Skeletal muscle tissue (tissue), 4 donors: ENCODE data around the gene DCP2. TPM values are rescaled to one million over a fixed set of nuclear protein-coding genes. Genes with fewer than 3 reads are reported as not detected.

ENCODE experiments used
- H3K27ac ChIP-seq: one replicate; pipeline ENCODE4 v1.7.0; 2013; ENCODE audit warnings: mild to moderate bottlenecking, low read depth, low read length, inconsistent platforms
- H3K27me3 ChIP-seq, 3 donors: one replicate each; pipeline ENCODE4 v1.7.0; 2013; ENCODE audit warnings: low read length in 3 of 3; ENCODE audit not compliant: control insufficient read depth in 3 of 3, insufficient read depth in 3 of 3
- H3K36me3 ChIP-seq, 3 donors: one replicate each; pipeline ENCODE4 v1.7.0; 2013; ENCODE audit warnings: low read length in 3 of 3; ENCODE audit not compliant: control insufficient read depth in 3 of 3, insufficient read depth in 3 of 3
- H3K4me1 ChIP-seq, 3 donors: one replicate each; pipeline ENCODE4 v1.7.0; 2013; ENCODE audit warnings: low read length in 3 of 3, mild to moderate bottlenecking in 3 of 3; ENCODE audit not compliant: control insufficient read depth in 3 of 3, insufficient read depth in 3 of 3
- H3K4me3 ChIP-seq, 3 donors: one replicate each; pipeline ENCODE4 v1.7.0; 2013; ENCODE audit warnings: low read length in 3 of 3
- H3K9ac ChIP-seq, 3 donors: one replicate each; pipeline ENCODE4 v1.7.0; 2013; ENCODE audit warnings: low read length in 3 of 3, mild to moderate bottlenecking in 3 of 3, moderate library complexity in 2 of 3, low read depth in 1 of 3
- H3K9me3 ChIP-seq, 3 donors: one replicate each; pipeline ENCODE4 v1.7.0; 2013; ENCODE audit warnings: low read length in 3 of 3; ENCODE audit not compliant: control insufficient read depth in 3 of 3
- total RNA-seq: library from RNA; depleted of rRNA; stranded (reverse); fragments of >200 nt; gene quantifications from one replicate; pipeline ENCODE4 v1.2.3, GENCODE V29; 2014
- donor health status: Osteomylitis.

Gene DCP2
- total RNA-seq, 1 donor from 2014 or later = 48.5 TPM

GRCh38 chr5:113005454-113005853 lies 28.9 kb downstream of the DCP2 start:
- Histone ChIP-seq H3K9ac (no peak overlapping the region), H3K4me1 (no peaks in the 10 kb centered on the region), H3K4me3 (no peak overlapping the region), H3K36me3 (peaks cover 10 to 37% (median 26%) of the 10 kb centered on the region in 3 donors), H3K9me3 (no peaks in the 10 kb centered on the region), H3K27ac (no peak overlapping the region), H3K27me3 (no peaks in the 10 kb centered on the region)

GRCh38 chr5:113017881-113018635 lies 41.5 kb downstream of the DCP2 start:
- H3K4me3 ChIP-seq = no peak overlapping the region
- no peaks in the 10 kb centered on the region for H3K9me3 ChIP-seq
- no peaks in the 10 kb centered on the region for H3K27me3 ChIP-seq
- H3K4me1 ChIP-seq = no peaks in the 10 kb centered on the region
- no peak overlapping the region for H3K27ac ChIP-seq
- no peak overlapping the region for H3K9ac ChIP-seq
- H3K36me3 ChIP-seq = peaks cover 0 to 16% (median 13%) of the 10 kb centered on the region in 3 donors

GRCh38 chr5:113020461-113021273 lies 44.1 kb downstream of the DCP2 start:
- Histone ChIP-seq H3K4me1 (no peaks in the 10 kb centered on the region), H3K9ac (no peak overlapping the region), H3K27me3 (no peaks in the 10 kb centered on the region), H3K27ac (no peak overlapping the region), H3K4me3 (no peak overlapping the region), H3K9me3 (no peaks in the 10 kb centered on the region), H3K36me3 (peaks cover 0 to 11% (median 0%) of the 10 kb centered on the region in 3 donors)

- Histone ChIP-seq H3K27ac (no peak overlapping the region), H3K4me3 (no peak overlapping the region), H3K27me3 (no peaks in the 10 kb centered on the region), H3K9me3 (no peaks in the 10 kb centered on the region), H3K4me1 (no peaks in the 10 kb centered on the region), H3K36me3 (peaks cover 11 to 29% (median 13%) of the 10 kb centered on the region in 3 donors), H3K9ac (no peak overlapping the region)
Observed at GRCh38 chr5:113022661-113023060, 46.1 kb downstream of the DCP2 start.

- Histone ChIP-seq H3K4me3 (no peak overlapping the region), H3K27ac (no peak overlapping the region), H3K4me1 (no peaks in the 10 kb centered on the region), H3K9ac (no peak overlapping the region), H3K36me3 (peaks cover 13 to 34% (median 20%) of the 10 kb centered on the region in 3 donors), H3K9me3 (no peaks in the 10 kb centered on the region), H3K27me3 (no peaks in the 10 kb centered on the region)
Observed at GRCh38 chr5:113024076-113024697, 47.6 kb downstream of the DCP2 start.

GRCh38 chr5:113025596-113025995 lies 49.0 kb downstream of the DCP2 start:
- peaks cover 13 to 38% (median 20%) of the 10 kb centered on the region in 3 donors for H3K36me3 ChIP-seq

GRCh38 chr5:113026211-113026610 lies 49.6 kb downstream of the DCP2 start:
- Histone ChIP-seq H3K27me3 (no peaks in the 10 kb centered on the region), H3K9ac (no peak overlapping the region), H3K4me1 (no peaks in the 10 kb centered on the region), H3K9me3 (no peaks in the 10 kb centered on the region), H3K4me3 (no peak overlapping the region), H3K36me3 (peaks cover 13 to 38% (median 20%) of the 10 kb centered on the region in 3 donors), H3K27ac (no peak overlapping the region)

More at GRCh38 chr5:113025596-113025995, 49.0 kb downstream of the DCP2 start:
- Histone ChIP-seq H3K27me3 (no peaks in the 10 kb centered on the region), H3K27ac (no peak overlapping the region), H3K9me3 (no peaks in the 10 kb centered on the region), H3K4me1 (no peaks in the 10 kb centered on the region), H3K4me3 (no peak overlapping the region), H3K9ac (no peak overlapping the region)

GRCh38 chr5:113027015-113027414 lies 50.4 kb downstream of the DCP2 start:
- Histone ChIP-seq H3K4me1 (no peaks in the 10 kb centered on the region), H3K27ac (no peak overlapping the region), H3K27me3 (no peaks in the 10 kb centered on the region), H3K9me3 (no peaks in the 10 kb centered on the region), H3K36me3 (peaks cover 13 to 38% (median 20%) of the 10 kb centered on the region in 3 donors), H3K4me3 (no peak overlapping the region), H3K9ac (no peak overlapping the region)

GRCh38 chr5:113027431-113027830 lies 50.8 kb downstream of the DCP2 start:
- Histone ChIP-seq H3K9ac (no peak overlapping the region), H3K9me3 (no peaks in the 10 kb centered on the region), H3K27me3 (no peaks in the 10 kb centered on the region), H3K27ac (no peak overlapping the region), H3K36me3 (peaks cover 13 to 38% (median 20%) of the 10 kb centered on the region in 3 donors), H3K4me1 (no peaks in the 10 kb centered on the region), H3K4me3 (no peak overlapping the region)
